ENCODE data around the gene COLEC11. TPM values are rescaled to one million over a fixed set of nuclear protein-coding genes. Genes with fewer than 3 reads are reported as not detected.

COLEC11 gene
- total and polyA plus RNA-seq, 2 of the 13 experiments (the other 11 are each of a cell fraction or from before 2014, with no cell fraction given), result 1.5 to 3.0 TPM

- TF ChIP-seq ZBTB38 (CRISPR knock-in tag; IDR thresholded peaks at IDR 0.05), result peak; percentile 89
- no peak for TF ChIP-seq RFX5 (IDR thresholded peaks at IDR 0.05; ENCODE audit: low read depth, low read length)
- 0 out of 2 replicates have a peak, but pooled peaks have one; percentile 2 for TF ChIP-seq HNF1B (CRISPR knock-in tag; IDR thresholded peaks at IDR 0.05)
- TF ChIP-seq SNAPC2 (CRISPR knock-in tag; IDR thresholded peaks at IDR 0.05), result no peak
- TF ChIP-seq EED (CRISPR knock-in tag; IDR thresholded peaks at IDR 0.05), result no peak; the same call in 1 of the 2 replicates
- no peak for TF ChIP-seq PHF5A (CRISPR knock-in tag; IDR thresholded peaks at IDR 0.05; ENCODE audit: low read depth, unreplicated experiment)
- 0 out of 2 replicates have a peak, but pooled peaks have one; percentile 23 for TF ChIP-seq SAFB2 (CRISPR knock-in tag; IDR thresholded peaks at IDR 0.05; ENCODE audit: borderline replicate concordance, low read depth)
- TF ChIP-seq RXRB (CRISPR knock-in tag; IDR thresholded peaks at IDR 0.05; ENCODE audit: borderline replicate concordance), result no peak
- TF ChIP-seq MTA1 (CRISPR knock-in tag; IDR thresholded peaks at IDR 0.05; ENCODE audit: borderline replicate concordance), result peak; percentile 66; the same call in 1 of the 2 replicates
- TF ChIP-seq ZNF30 (CRISPR knock-in tag; IDR thresholded peaks at IDR 0.05), result no peak
- no peak for TF ChIP-seq RELA (CRISPR knock-in tag; IDR thresholded peaks at IDR 0.05)
- TF ChIP-seq JUNB (CRISPR knock-in tag; IDR thresholded peaks at IDR 0.05; ENCODE audit: borderline replicate concordance), result no peak
- no peak for TF ChIP-seq ZNF841 (CRISPR knock-in tag; IDR thresholded peaks at IDR 0.05; ENCODE audit: borderline replicate concordance)
- no peak for TF ChIP-seq GABPA (IDR thresholded peaks at IDR 0.05; ENCODE audit: low read depth, low read length)
- no peak for TF ChIP-seq GABPA (CRISPR knock-in tag; IDR thresholded peaks at IDR 0.05; ENCODE audit: low read depth)
- 0 out of 2 replicates have a peak, but pooled peaks have one; percentile 8 for TF ChIP-seq FOXC1 (CRISPR knock-in tag; IDR thresholded peaks at IDR 0.05; ENCODE audit: borderline replicate concordance)
- TF ChIP-seq PATZ1 (CRISPR knock-in tag; IDR thresholded peaks at IDR 0.05), result no peak
- no peak for TF ChIP-seq ZNF713 (CRISPR knock-in tag; IDR thresholded peaks at IDR 0.05)
- TF ChIP-seq ZHX1 (CRISPR knock-in tag; IDR thresholded peaks at IDR 0.05; ENCODE audit: low read depth), result 0 out of 2 replicates have a peak, but pooled peaks have one; percentile 25
- no peak for TF ChIP-seq ZNF644 (CRISPR knock-in tag; IDR thresholded peaks at IDR 0.05; ENCODE audit: low read depth)
- TF ChIP-seq ZNF24 (IDR thresholded peaks at IDR 0.05), result no peak
- TF ChIP-seq ZFP90 (CRISPR knock-in tag; IDR thresholded peaks at IDR 0.05; ENCODE audit: borderline replicate concordance), result no peak
- no peak for TF ChIP-seq TRIM22 (IDR thresholded peaks at IDR 0.05)
Observed at GRCh38 chr2:3606370-3607201, 11.7 kb downstream of the COLEC11 start (continued).
